HG03520 (cell line): Measurements from ENCODE around the gene FAM83E.
"Not testable (repeated sequence)": the region's sequence is repeated elsewhere in the genome, so short reads cannot be mapped to it uniquely, and the experiment has no call there.

Experiments
- ATAC-seq: cut with Tn5 transposase; IDR thresholded peaks from one replicate; pipeline ENCODE4 v1.9.1; 2021; ENCODE audit warnings: mild to moderate bottlenecking, moderate library complexity; ENCODE audit not compliant: unreplicated experiment

The FAM83E gene

GRCh38 chr19:48614436-48615230 lies at the start of gene FAM83E:
Gene FAM83E, minus strand, starts transcription at chr19:48615076. Its CDS starts 1,704 bp downstream, at chr19:48613372.
- no peak for ATAC-seq

GRCh38 chr19:48664476-48664875 lies 49.6 kb upstream of the FAM83E start:
- ATAC-seq, result no peak

- no peak for ATAC-seq
Observed at GRCh38 chr19:48663667-48664066, 48.8 kb upstream of the FAM83E start.

DNA sequence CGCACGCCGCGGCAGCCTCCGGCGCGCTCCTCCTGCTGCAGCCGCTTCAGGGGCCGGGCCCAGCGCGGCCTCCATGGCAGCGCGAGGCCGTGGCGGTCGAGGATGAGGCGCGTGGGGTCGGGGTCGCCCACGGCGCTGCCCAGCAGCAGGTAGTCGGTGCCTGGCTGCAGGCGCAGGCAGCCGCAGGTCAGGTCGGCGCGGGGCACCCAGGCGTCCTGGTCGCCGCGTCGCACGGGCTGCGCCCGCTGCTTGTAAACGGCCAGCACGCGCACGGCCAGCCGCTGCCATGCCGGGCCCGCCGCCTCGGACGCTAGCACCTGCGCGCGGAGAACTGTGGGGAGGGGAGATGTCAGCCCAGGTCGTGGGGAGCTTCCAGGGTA lies 46.8 kb upstream of the FAM83E start:
- no peak for ATAC-seq

DNA sequence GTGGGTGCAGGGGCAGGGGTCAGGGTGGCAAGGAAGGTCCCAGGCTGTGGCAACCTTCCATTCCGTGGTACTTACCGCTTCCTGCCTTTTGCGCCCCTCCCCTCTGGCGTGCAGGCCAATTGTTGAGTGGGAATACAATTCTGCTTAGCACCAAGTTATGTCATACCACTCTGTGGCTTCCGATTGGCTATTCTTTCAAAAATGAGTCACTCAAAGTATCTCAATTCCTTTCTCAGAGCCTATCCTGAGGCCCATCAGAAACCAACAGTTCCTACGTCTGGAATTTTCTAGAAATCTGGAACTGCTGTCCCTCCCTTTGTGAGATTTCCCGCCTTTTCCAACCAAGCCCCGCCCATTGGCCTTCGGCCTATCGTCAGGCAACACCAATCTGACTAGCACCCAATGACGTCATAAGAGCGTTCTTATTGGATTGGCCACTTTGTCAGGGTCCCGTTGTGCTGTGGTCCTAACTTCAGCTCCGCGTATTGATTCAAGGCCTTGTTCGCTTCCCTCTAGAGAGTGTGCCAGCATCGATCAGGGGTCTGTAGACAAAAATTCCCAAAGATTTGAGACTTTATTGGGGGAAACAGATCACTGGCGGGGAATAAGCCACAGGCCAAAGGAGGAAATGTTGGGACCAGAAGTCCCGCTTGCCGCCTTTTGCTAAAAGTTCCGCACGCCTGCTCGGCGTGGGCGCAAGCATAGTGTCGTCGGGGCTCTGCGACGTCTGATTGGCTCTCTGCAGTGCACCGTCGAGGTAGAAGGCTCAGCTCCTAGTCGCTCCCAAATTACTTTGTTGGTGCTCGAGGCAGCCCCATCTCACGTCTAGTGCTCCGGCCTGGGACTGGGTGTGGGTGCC lies 46.2 kb upstream of the FAM83E start:
- ATAC-seq, result peak; percentile 56

DNA sequence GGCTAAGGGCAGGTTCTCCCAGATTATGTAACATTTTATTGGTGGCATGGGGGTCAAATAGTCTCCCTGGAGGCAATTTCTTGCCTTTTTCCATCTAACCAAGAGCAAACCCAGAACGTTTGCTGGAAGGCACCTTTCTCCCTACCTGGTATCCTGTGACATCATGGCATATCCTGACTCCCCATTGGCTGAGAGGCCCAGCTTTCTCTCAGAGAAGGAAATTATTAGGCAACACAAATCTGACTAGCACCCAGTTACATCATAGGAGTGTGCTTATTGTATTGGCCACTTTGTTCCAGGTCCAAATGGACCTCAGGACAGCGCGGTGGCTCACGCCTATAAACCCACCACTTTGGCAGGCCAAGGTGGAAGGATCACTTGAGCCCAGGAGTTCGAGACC lies 44.9 kb upstream of the FAM83E start:
- ATAC-seq, result no peak

DNA sequence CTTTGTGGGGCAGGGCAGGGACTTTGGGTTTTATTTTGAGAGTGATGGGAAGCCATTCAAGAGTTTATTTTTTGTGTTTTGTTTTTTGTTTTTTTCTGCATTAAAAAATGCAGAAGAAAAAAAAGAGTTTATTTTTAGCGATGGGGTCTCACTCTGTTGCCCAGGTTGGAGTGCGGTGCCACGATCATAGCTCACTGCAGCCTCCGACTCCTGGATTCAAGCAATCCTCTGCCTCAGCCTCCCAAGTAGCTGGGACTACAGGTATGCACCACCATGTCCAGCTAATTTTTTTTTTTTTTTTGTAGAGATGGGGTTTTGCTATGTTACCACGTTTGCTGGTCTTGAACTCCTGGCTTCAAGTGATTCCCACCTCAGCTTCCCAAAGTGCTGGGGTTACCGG lies 43.6 kb upstream of the FAM83E start:
- no peak for ATAC-seq

DNA sequence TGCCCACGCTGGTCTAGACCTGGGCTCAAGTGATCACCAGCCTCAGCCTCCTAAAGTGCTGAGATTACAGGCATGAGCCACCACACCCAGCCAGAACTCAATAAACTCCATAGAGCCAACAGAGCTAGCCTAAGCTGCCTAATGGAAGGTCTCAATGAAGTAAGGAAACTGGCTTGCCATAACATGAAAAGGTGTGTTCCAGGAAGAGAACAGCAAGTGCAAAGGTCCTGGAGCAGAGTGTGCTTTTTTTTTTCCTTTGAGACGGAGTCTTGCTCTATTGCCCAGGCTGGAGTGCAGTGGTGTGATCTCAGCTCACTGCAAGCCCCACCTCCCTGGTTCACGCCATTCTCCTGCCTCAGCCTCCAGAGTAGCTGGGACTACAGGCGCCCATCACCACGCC lies 43.0 kb upstream of the FAM83E start:
- not testable (repeated sequence) for ATAC-seq

GRCh38 chr19:48656840-48657474 lies 42.1 kb upstream of the FAM83E start:
- no peak for ATAC-seq

GRCh38 chr19:48654299-48655059 lies 39.6 kb upstream of the FAM83E start:
- no peak for ATAC-seq

DNA sequence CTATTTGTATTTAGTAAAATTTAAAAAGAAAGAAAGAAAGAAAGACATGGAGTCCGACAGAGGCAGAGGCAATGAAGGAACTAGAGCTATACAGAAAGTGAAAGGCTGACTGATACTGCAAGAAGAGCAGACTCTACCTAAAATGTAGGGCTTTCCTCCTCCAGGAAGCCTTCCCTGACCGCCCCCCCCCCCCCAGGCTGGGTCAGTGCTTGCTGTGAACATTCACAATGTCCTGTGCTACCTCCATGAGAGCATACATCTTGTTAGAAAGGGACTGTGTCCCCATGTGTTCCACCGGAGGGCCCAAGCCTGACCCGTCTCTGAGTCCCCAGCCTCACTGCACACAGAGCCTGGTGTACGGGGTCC lies 36.8 kb upstream of the FAM83E start:
- no peak for ATAC-seq

DNA sequence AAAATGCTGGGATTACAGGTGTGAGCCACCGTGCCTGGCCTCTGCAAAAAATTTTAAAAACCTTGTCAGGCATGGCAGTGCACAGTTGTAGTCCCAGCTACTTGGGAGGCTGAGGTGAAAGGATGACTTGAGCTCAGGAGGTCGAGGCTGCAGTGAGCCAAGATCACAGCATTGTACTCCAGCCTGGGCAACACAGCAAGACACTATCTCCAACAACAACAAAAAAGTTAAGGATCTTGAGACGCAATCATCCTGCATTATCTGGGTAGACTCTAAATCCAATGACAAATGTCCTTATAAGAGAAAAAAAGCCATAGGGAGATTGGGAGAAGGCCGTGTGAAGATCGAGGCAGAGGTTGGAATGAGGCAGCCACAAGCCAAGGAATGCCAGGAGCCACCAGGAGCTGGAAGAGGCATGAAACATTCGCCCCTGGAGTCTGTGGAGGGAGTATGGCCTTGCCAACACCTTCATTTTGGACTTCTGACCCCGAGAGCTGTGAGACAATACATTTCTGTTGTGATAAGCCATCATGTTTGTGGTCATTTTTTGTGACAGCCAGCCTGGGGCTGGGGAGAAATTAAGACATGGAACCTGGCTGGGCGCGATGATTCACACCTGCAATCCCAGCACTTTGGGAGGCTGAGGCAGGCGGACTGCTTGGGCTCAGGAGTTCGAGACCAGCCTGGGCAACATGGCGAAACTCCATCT lies 36.3 kb upstream of the FAM83E start:
- no peak for ATAC-seq

DNA sequence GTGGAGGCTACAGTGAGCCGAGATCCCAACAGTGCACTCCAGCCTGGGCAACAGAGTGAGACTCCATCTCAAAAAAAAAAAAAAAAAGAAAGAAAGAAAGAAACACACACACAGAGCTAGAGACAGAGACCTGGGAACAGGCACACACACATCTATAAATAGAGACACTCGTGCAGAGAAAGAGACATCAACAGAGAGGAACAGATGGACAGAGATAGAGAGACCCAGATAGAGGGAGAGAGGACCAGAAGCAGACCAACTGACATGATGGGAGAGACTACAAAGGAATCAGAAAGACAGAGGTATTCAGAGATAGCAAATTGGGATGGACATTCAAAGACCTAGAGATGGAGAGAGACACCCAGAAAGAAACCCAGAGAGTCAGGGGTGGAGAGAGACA lies 33.3 kb upstream of the FAM83E start:
- ATAC-seq, result no peak

DNA sequence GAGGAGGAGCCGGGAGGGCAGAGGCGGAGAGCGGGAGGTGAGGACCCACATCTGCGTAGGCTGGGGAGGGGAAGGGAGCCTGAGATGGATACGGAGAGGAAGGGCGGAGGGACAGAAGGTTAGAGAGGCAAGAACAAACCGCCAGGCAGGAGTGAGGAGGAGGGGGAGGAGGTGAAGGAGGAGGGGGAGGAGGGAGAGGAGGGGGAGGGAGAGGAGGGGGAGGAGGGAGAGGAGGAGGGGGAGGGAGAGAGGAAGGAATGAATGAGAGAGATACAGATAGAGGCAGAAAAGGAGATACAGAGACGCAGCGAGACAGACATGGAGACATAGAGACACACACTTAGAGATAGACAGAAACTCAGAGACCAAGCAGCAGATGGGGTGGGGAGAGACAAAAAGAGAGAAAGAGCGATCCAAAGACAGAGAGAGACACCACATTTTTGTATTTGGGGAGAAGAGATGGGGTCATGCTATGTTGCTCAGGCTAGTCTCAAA lies 31.9 kb upstream of the FAM83E start:
- no peak for ATAC-seq

DNA sequence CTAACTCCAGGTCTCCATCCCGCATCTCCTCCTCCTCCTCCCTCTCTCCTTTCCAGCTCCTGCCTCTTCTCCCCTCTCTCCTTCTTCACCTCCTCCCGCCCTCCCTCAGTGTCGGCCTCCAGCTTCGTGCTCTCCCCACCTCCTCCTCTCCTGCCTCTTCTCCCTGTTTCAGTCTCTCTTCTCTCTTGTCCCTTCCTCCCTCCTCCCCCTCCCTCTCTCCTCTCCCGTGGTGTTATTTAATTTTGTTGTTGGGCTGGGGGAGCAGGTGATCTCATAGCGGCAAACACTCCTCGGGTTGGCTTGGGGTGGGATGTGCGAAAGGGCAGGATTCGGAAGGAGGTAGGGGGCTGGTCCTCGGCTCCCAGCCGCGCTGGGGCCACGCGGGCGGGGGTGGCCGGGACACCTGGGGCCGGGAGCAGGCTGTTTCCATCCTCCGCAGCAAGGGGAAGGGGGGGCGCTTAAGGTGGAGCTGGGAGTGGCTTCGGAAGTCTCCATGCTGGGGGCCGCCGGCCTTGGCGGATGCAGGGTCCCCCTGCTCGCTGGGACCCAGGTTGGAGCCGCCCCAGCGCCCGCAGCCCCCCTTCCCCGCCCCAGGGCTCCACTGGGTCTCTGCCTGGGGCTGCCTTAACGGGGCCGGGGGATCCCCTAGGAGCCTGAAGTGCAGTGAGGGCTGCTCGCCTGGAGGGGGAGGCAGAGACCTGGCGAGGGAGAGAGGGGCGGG lies 31.3 kb upstream of the FAM83E start, which contains the start of gene CA11:
Gene CA11, minus strand, starts transcription at position 187 of the 721 bp plus-strand sequence. CDS start 555 bp downstream, outside the sequence.
- ATAC-seq, result peak; percentile 59

GRCh38 chr19:48645620-48646000 lies 30.7 kb upstream of the FAM83E start:
- no peak for ATAC-seq

DNA sequence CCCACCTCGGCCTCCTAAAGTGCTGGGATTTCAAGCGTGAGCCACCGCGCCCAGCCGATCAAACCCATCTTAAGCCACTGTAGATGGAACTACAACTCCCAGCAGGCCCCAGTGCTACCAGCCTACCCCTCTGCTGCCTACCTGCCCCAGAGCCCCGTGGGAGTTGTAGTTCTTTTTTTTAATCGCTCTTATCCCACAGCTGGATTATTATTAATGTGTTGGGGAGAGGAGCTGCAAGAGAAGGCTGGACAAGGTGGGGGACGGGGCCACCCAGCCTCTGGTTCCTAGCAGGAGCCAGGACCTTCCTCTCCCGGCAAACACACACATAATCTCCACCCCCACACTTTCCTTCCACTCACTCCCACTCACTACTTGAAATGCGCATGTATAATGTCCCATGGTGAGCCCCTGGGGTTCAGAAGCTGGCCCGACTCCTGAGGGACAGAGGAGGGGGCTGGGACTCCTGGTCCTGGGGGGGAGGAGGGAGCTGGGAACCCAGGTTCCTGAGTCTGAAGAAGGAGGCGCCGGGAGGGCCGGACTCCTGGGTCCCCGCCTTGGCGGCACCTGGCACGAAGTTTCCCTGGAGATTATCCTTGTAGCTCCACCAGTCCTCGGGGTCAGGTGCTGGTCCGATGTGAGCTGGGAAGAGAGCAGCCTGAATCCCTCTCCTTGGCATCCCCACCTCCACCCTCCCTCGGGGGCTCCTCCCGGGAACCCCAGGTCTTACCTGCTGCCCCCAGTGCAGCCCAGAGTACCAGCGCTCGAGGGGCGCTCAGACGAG lies 30.2 kb upstream of the FAM83E start:
- no peak for ATAC-seq

- ATAC-seq, result no peak
Observed at GRCh38 chr19:48644355-48644754, 29.5 kb upstream of the FAM83E start.

DNA sequence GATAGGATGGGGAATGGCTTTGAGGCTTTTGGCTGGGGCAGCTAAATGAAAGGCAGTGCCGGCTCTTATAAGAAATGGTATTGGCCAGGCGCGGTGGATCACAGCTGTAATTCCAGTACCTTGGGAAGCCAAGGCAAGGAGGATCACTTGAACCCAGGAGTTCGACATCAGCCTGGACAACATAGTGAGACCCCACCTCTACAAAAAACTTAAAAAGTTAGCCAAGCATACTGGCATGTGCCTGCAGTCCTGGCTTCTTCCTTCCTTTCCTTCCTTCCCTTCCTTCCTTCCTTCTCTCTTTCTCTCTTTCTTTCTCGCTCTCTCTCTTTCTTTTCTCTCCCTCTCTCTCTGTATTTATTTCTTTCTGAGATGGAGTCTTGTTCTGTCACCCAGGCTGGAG lies 28.0 kb upstream of the FAM83E start:
- ATAC-seq, result no peak
